ENCODE results near the gene TALDO1. TPM values are rescaled to one million over a fixed set of nuclear protein-coding genes. Genes with fewer than 3 reads are reported as not detected.

Gene TALDO1
- total and polyA plus RNA-seq, 2 experiments from 2014 or later = 137 to 161 TPM

GRCh38 chr11:727281-727701 is 20.0 kb upstream of the TALDO1 start:
- Histone ChIP-seq H3K9me2 (replicated peaks; ENCODE audit: insufficient read depth) (no peaks in the 10 kb centered on the region), H4K20me1 (ENCODE audit: insufficient read depth, poor library complexity, severe bottlenecking) (no peaks in the 10 kb centered on the region), H3K4me2 (peak overlapping the region; percentile 57), H3K9me3 (ENCODE audit: low read depth) (no peaks in the 10 kb centered on the region), H3K4me3 (no peak overlapping the region), H3K27ac (peak overlapping the region; percentile 77), H2AFZ (no peak overlapping the region), H3K27me3 (no peaks in the 10 kb centered on the region), H3K79me2 (no peaks in the 10 kb centered on the region), H3K4me1 (ENCODE audit: insufficient read depth) (peaks cover 23% of the 10 kb centered on the region), H3K36me3 (replicated peaks; ENCODE audit: insufficient read depth, low read depth) (no peaks in the 10 kb centered on the region)
- TF ChIP-seq EZH2phosphoT487 (IDR thresholded peaks at IDR 0.05; ENCODE audit: low read depth, severe bottlenecking, unreplicated experiment) (no peak), EZH2 (IDR thresholded peaks at IDR 0.05; ENCODE audit: borderline replicate concordance) (no peak), CTCF (IDR thresholded peaks at IDR 0.05; ENCODE audit: poor library complexity) (no peak)
- 98% methylated on average over 12 of the region's 12 CpGs for whole genome bisulfite sequencing (ENCODE audit: low lambda C conversion rate, missing lambda C conversion rate)
- no peak for DNase-seq (ENCODE audit: low spot score)

- peak overlapping the region; percentile 57 for H3K4me2 ChIP-seq
- DNase-seq (ENCODE audit: low spot score) = peak; percentile 94
- WGBS (ENCODE audit: low lambda C conversion rate, missing lambda C conversion rate) = 44% methylated on average over 31 of the region's 31 CpGs
These were observed 19.2 kb upstream of the TALDO1 start for GRCh38 chr11:727859-728748.

GRCh38 chr11:728901-729491 is 18.3 kb upstream of the TALDO1 start:
- H3K4me2 ChIP-seq = no peak overlapping the region
- 90% methylated on average over 15 of the region's 15 CpGs for WGBS (ENCODE audit: low lambda C conversion rate, missing lambda C conversion rate)
- no peak overlapping the region for H3K27ac ChIP-seq
- H3K79me2 ChIP-seq = no peaks in the 10 kb centered on the region
- no peak overlapping the region for H2AFZ ChIP-seq
- no peaks in the 10 kb centered on the region for H3K27me3 ChIP-seq
- H3K9me3 ChIP-seq (ENCODE audit: low read depth) = no peaks in the 10 kb centered on the region
- H3K36me3 ChIP-seq (replicated peaks; ENCODE audit: insufficient read depth, low read depth) = no peaks in the 10 kb centered on the region
- H3K4me3 ChIP-seq = no peak overlapping the region
- H3K9me2 ChIP-seq (replicated peaks; ENCODE audit: insufficient read depth) = no peaks in the 10 kb centered on the region
- TF ChIP-seq EZH2 (IDR thresholded peaks at IDR 0.05; ENCODE audit: borderline replicate concordance) (no peak), CTCF (IDR thresholded peaks at IDR 0.05; ENCODE audit: poor library complexity) (no peak), EZH2phosphoT487 (IDR thresholded peaks at IDR 0.05; ENCODE audit: low read depth, severe bottlenecking, unreplicated experiment) (no peak)
- no peaks in the 10 kb centered on the region for H4K20me1 ChIP-seq (ENCODE audit: insufficient read depth, poor library complexity, severe bottlenecking)
- peaks cover 23% of the 10 kb centered on the region for H3K4me1 ChIP-seq (ENCODE audit: insufficient read depth)
- DNase-seq (ENCODE audit: low spot score) = no peak

More at GRCh38 chr11:727859-728748, 19.2 kb upstream of the TALDO1 start:
- Histone ChIP-seq H3K79me2 (no peaks in the 10 kb centered on the region), H3K4me1 (ENCODE audit: insufficient read depth) (peaks cover 23% of the 10 kb centered on the region), H3K27me3 (no peaks in the 10 kb centered on the region), H2AFZ (no peak overlapping the region), H4K20me1 (ENCODE audit: insufficient read depth, poor library complexity, severe bottlenecking) (no peaks in the 10 kb centered on the region), H3K36me3 (replicated peaks; ENCODE audit: insufficient read depth, low read depth) (no peaks in the 10 kb centered on the region), H3K9me3 (ENCODE audit: low read depth) (no peaks in the 10 kb centered on the region), H3K9me2 (replicated peaks; ENCODE audit: insufficient read depth) (no peaks in the 10 kb centered on the region), H3K4me3 (no peak overlapping the region), H3K27ac (peak overlapping the region; percentile 77)
- TF ChIP-seq EZH2 (IDR thresholded peaks at IDR 0.05; ENCODE audit: borderline replicate concordance) = no peak
- TF ChIP-seq CTCF (IDR thresholded peaks at IDR 0.05; ENCODE audit: poor library complexity) = peak; percentile 95
- no peak for TF ChIP-seq EZH2phosphoT487 (IDR thresholded peaks at IDR 0.05; ENCODE audit: low read depth, severe bottlenecking, unreplicated experiment)
